AG08395 (cell line): ENCODE results near the gene TSPAN7.

Experiments used
- DNase-seq: peaks from one replicate; pipeline ENCODE4 v3.0.0; 2012; ENCODE audit warnings: mixed read lengths, low spot score

Gene TSPAN7

GRCh38 chrX:38649221-38649620, 87.9 kb downstream of the TSPAN7 start:
- no peak for DNase-seq

- DNase-seq, result no peak
Observed at GRCh38 chrX:38649674-38650647, 88.6 kb downstream of the TSPAN7 start.

- DNase-seq, result no peak
Observed at GRCh38 chrX:38651625-38652601, 90.6 kb downstream of the TSPAN7 start.

GRCh38 chrX:38652934-38653442, 91.6 kb downstream of the TSPAN7 start:
- no peak for DNase-seq

GRCh38 chrX:38654302-38654701, 93.0 kb downstream of the TSPAN7 start:
- DNase-seq, result peak; percentile 37

- no peak for DNase-seq
Observed at GRCh38 chrX:38656350-38656915, 95.1 kb downstream of the TSPAN7 start.

- no peak for DNase-seq
Observed at GRCh38 chrX:38657562-38657961, 96.2 kb downstream of the TSPAN7 start.

GRCh38 chrX:38660395-38661102, 99.2 kb downstream of the TSPAN7 start:
- no peak for DNase-seq

- no peak for DNase-seq
Observed at GRCh38 chrX:38661103-38661441, 99.7 kb downstream of the TSPAN7 start.

GRCh38 chrX:38661561-38661960, 100.2 kb downstream of the TSPAN7 start:
- DNase-seq, result no peak

- DNase-seq, result no peak
Observed at GRCh38 chrX:38662640-38663039, 101.3 kb downstream of the TSPAN7 start.

- DNase-seq, result peak; percentile 67
Observed at GRCh38 chrX:38664285-38664684, 102.9 kb downstream of the TSPAN7 start.

- DNase-seq, result no peak
Observed at GRCh38 chrX:38666909-38667308, 105.6 kb downstream of the TSPAN7 start.

- DNase-seq, result no peak
Observed at GRCh38 chrX:38668771-38669170, 107.4 kb downstream of the TSPAN7 start.

- no peak for DNase-seq
Observed at GRCh38 chrX:38669428-38669827, 108.1 kb downstream of the TSPAN7 start.

GRCh38 chrX:38672646-38673045, 111.3 kb downstream of the TSPAN7 start:
- no peak for DNase-seq

- no peak for DNase-seq
Observed at GRCh38 chrX:38675856-38676255, 114.5 kb downstream of the TSPAN7 start.

- DNase-seq, result no peak
Observed at GRCh38 chrX:38678183-38678582, 116.8 kb downstream of the TSPAN7 start.

- no peak for DNase-seq
Observed at GRCh38 chrX:38678821-38679220, 117.5 kb downstream of the TSPAN7 start.

GRCh38 chrX:38679695-38680094, 118.4 kb downstream of the TSPAN7 start:
- DNase-seq, result no peak

GRCh38 chrX:38682095-38682494, 120.8 kb downstream of the TSPAN7 start:
- no peak for DNase-seq
